Naive B cell (primary cell): ENCODE data around the gene IL10. TPM values are rescaled to one million over a fixed set of nuclear protein-coding genes. Genes with fewer than 3 reads are reported as not detected.
A peak's percentile ranks its signal among the peaks of the same experiment; 100 is the strongest.

ENCODE experiments used
- ATAC-seq, 2 donors: fragments of 150-1000 bp; cut with Tn5 transposase; 2 replicates each; pipeline ENCODE4 v1.10.0; 2021; ENCODE audit warnings: low read depth in 2 of 2, mild to moderate bottlenecking in 2 of 2, moderate library complexity in 2 of 2
- DNase-seq: peaks from one replicate; pipeline ENCODE4 v3.0.0; 2022
- H3K27ac Mint-ChIP-seq, 6 donors: one replicate each; pipeline ENCODE4 v1.8.0; 2020 to 2022; ENCODE audit warnings: mild to moderate bottlenecking in 6 of 6, mixed read lengths in 6 of 6, moderate library complexity in 5 of 6, inconsistent platforms in 2 of 6
- H3K27me3 Mint-ChIP-seq, 3 donors: one replicate each; pipeline ENCODE4 v1.8.0; 2021 to 2022; ENCODE audit warnings: mixed read lengths in 3 of 3, mild to moderate bottlenecking in 1 of 3
- H3K36me3 Mint-ChIP-seq, 2 donors: one replicate each; pipeline ENCODE4 v1.8.0; 2020 to 2022; ENCODE audit warnings: mixed read lengths in 2 of 2, inconsistent platforms in 1 of 2, mild to moderate bottlenecking in 1 of 2
- H3K4me1 Mint-ChIP-seq, 3 donors: one replicate each; pipeline ENCODE4 v1.8.0; 2020 to 2022; ENCODE audit warnings: mixed read lengths in 3 of 3, inconsistent platforms in 1 of 3, mild to moderate bottlenecking in 1 of 3, moderate library complexity in 1 of 3
- H3K4me3 Mint-ChIP-seq, 8 donors: one replicate each; pipeline ENCODE4 v1.8.0; 2020 to 2022; ENCODE audit warnings: mild to moderate bottlenecking in 8 of 8, mixed read lengths in 8 of 8, moderate library complexity in 8 of 8, inconsistent platforms in 2 of 8
- H3K9me3 Mint-ChIP-seq, 7 donors: one replicate each; pipeline ENCODE4 v1.8.0; 2020 to 2022; ENCODE audit warnings: mixed read lengths in 7 of 7, mild to moderate bottlenecking in 5 of 7, inconsistent platforms in 2 of 7, moderate library complexity in 1 of 7
- polyA plus RNA-seq, 6 donors: library from polyadenylated mRNA; unstranded; fragments of 300-500 nt; fragmentation: Illumina TruSeq; gene quantifications; one replicate each; pipeline ENCODE4 v1.2.3, GENCODE V29; 2021; ENCODE audit warnings: low read depth in 6 of 6

The IL10 gene
- polyA plus RNA-seq, 6 donors from 2014 or later, result 0.17 to 0.31 TPM; not detected in 4

- Mint-ChIP-seq H3K4me1 (peaks cover 8 to 18% (median 15%) of the 10 kb centered on the region in 3 donors), H3K27ac (no peak overlapping the region), H3K4me3 (no peak overlapping the region), H3K36me3 (no peaks in the 10 kb centered on the region), H3K27me3 (peaks cover 0 to 6% (median 5%) of the 10 kb centered on the region in 3 donors), H3K9me3 (no peaks in the 10 kb centered on the region)
- DNase-seq (no peak), ATAC-seq (no peak)
Observed at GRCh38 chr1:206800891-206801290, 28.6 kb upstream of the IL10 start.

GRCh38 chr1:206800411-206800810, 28.1 kb upstream of the IL10 start:
- Mint-ChIP-seq H3K4me1 (peaks cover 11 to 23% (median 18%) of the 10 kb centered on the region in 3 donors), H3K4me3 (no peak overlapping the region), H3K27ac (peak overlapping the region in 3 of 6 donors; percentile 12 to 70 (median 41)), H3K36me3 (no peaks in the 10 kb centered on the region), H3K9me3 (no peaks in the 10 kb centered on the region), H3K27me3 (peaks cover 0 to 6% (median 5%) of the 10 kb centered on the region in 3 donors)
- ATAC-seq (no peak), DNase-seq (no peak)

GRCh38 chr1:206799311-206799710, 27.0 kb upstream of the IL10 start:
- Mint-ChIP-seq H3K27me3 (peaks cover 0 to 6% (median 5%) of the 10 kb centered on the region in 3 donors), H3K9me3 (peaks cover 0 to 2% (median 0%) of the 10 kb centered on the region in 7 donors), H3K36me3 (no peaks in the 10 kb centered on the region), H3K27ac (no peak overlapping the region), H3K4me1 (peaks cover 20 to 34% (median 29%) of the 10 kb centered on the region in 3 donors), H3K4me3 (peak overlapping the region in 1 of 8 donors; percentile 7)
- no peak for DNase-seq
- no peak for ATAC-seq

- ATAC-seq (no peak), DNase-seq (no peak)
- Mint-ChIP-seq H3K9me3 (peaks cover 0 to 4% (median 0%) of the 10 kb centered on the region in 7 donors), H3K4me3 (no peak overlapping the region), H3K4me1 (peaks cover 27 to 41% (median 33%) of the 10 kb centered on the region in 3 donors), H3K27ac (peak overlapping the region in 4 of 6 donors; percentile 10 to 49 (median 22)), H3K27me3 (peaks cover 0 to 6% (median 5%) of the 10 kb centered on the region in 3 donors), H3K36me3 (no peaks in the 10 kb centered on the region)
Observed at GRCh38 chr1:206798384-206798996, 26.2 kb upstream of the IL10 start.

- Mint-ChIP-seq H3K4me1 (peaks cover 27 to 41% (median 33%) of the 10 kb centered on the region in 3 donors), H3K4me3 (peak overlapping the region in 1 of 8 donors; percentile 22), H3K36me3 (no peaks in the 10 kb centered on the region), H3K27ac (peak overlapping the region in 4 of 6 donors; percentile 24 to 54 (median 44)), H3K27me3 (peaks cover 0 to 6% (median 5%) of the 10 kb centered on the region in 3 donors), H3K9me3 (peaks cover 0 to 4% (median 0%) of the 10 kb centered on the region in 7 donors)
- DNase-seq, result no peak
- ATAC-seq, result peak; percentile 58 to 72
Observed at GRCh38 chr1:206797534-206798383, 25.5 kb upstream of the IL10 start.

GRCh38 chr1:206796981-206797402, 24.7 kb upstream of the IL10 start:
- ATAC-seq (no peak), DNase-seq (no peak)
- peaks cover 0 to 6% (median 5%) of the 10 kb centered on the region in 3 donors for H3K27me3 Mint-ChIP-seq

GRCh38 chr1:206796116-206796515, 23.8 kb upstream of the IL10 start:
- ATAC-seq (no peak), DNase-seq (no peak)
- Mint-ChIP-seq H3K4me1 (peaks cover 30 to 49% (median 33%) of the 10 kb centered on the region in 3 donors), H3K27ac (peak overlapping the region in 1 of 6 donors; percentile 8), H3K36me3 (no peaks in the 10 kb centered on the region), H3K9me3 (peaks cover 0 to 4% (median 0%) of the 10 kb centered on the region in 7 donors), H3K4me3 (no peak overlapping the region), H3K27me3 (peaks cover 0 to 6% (median 5%) of the 10 kb centered on the region in 3 donors)

More at GRCh38 chr1:206796981-206797402, 24.7 kb upstream of the IL10 start:
- Mint-ChIP-seq H3K36me3 (no peaks in the 10 kb centered on the region), H3K27ac (no peak overlapping the region), H3K9me3 (peaks cover 0 to 4% (median 0%) of the 10 kb centered on the region in 7 donors), H3K4me1 (peaks cover 30 to 43% (median 33%) of the 10 kb centered on the region in 3 donors), H3K4me3 (no peak overlapping the region)

GRCh38 chr1:206794294-206794908, 22.1 kb upstream of the IL10 start:
- peak; percentile 43 for DNase-seq
- H3K4me3 Mint-ChIP-seq, result peak overlapping the region in 4 of 8 donors; percentile 4 to 48 (median 14)
- H3K27me3 Mint-ChIP-seq, result peaks cover 0 to 4% (median 0%) of the 10 kb centered on the region in 3 donors

GRCh38 chr1:206793620-206794019, 21.3 kb upstream of the IL10 start:
- ATAC-seq, result no peak
- no peak for DNase-seq
- no peaks in the 10 kb centered on the region for H3K36me3 Mint-ChIP-seq
- H3K27me3 Mint-ChIP-seq, result peaks cover 0 to 4% (median 0%) of the 10 kb centered on the region in 3 donors
- H3K4me3 Mint-ChIP-seq, result peak overlapping the region in 1 of 8 donors; percentile 6
- H3K9me3 Mint-ChIP-seq, result peaks cover 0 to 4% (median 0%) of the 10 kb centered on the region in 7 donors
- H3K4me1 Mint-ChIP-seq, result peaks cover 26 to 52% (median 35%) of the 10 kb centered on the region in 3 donors
- H3K27ac Mint-ChIP-seq, result peak overlapping the region in 2 of 6 donors; percentile 53 to 74

More at GRCh38 chr1:206794294-206794908, 22.1 kb upstream of the IL10 start:
- Mint-ChIP-seq H3K36me3 (no peaks in the 10 kb centered on the region), H3K27ac (peak overlapping the region in 3 of 6 donors; percentile 73 to 98 (median 91)), H3K4me1 (peaks cover 26 to 52% (median 35%) of the 10 kb centered on the region in 3 donors), H3K9me3 (peaks cover 0 to 4% (median 0%) of the 10 kb centered on the region in 7 donors)
- ATAC-seq, result peak; percentile 47 to 60

GRCh38 chr1:206792939-206793607, 20.8 kb upstream of the IL10 start:
- DNase-seq (no peak), ATAC-seq (no peak)
- H3K27me3 Mint-ChIP-seq, result peaks cover 0 to 4% (median 2%) of the 10 kb centered on the region in 3 donors
- peak overlapping the region in 1 of 6 donors; percentile 53 for H3K27ac Mint-ChIP-seq
- peak overlapping the region in 1 of 8 donors; percentile 6 for H3K4me3 Mint-ChIP-seq
- no peaks in the 10 kb centered on the region for H3K36me3 Mint-ChIP-seq
- peaks cover 0 to 4% (median 0%) of the 10 kb centered on the region in 7 donors for H3K9me3 Mint-ChIP-seq
- H3K4me1 Mint-ChIP-seq, result peaks cover 24 to 50% (median 35%) of the 10 kb centered on the region in 3 donors

GRCh38 chr1:206790502-206791250, 18.4 kb upstream of the IL10 start:
- peak overlapping the region in 6 of 8 donors; percentile 10 to 73 (median 26) for H3K4me3 Mint-ChIP-seq
- peaks cover 24 to 48% (median 41%) of the 10 kb centered on the region in 3 donors for H3K4me1 Mint-ChIP-seq
- ATAC-seq (peak; percentile 76), DNase-seq (peak; percentile 54)
- H3K36me3 Mint-ChIP-seq, result no peaks in the 10 kb centered on the region
- peak overlapping the region; percentile 64 to 93 (median 81) for H3K27ac Mint-ChIP-seq
- H3K27me3 Mint-ChIP-seq, result peaks cover 0 to 12% (median 11%) of the 10 kb centered on the region in 3 donors
- peaks cover 0 to 4% (median 0%) of the 10 kb centered on the region in 7 donors for H3K9me3 Mint-ChIP-seq
